ENCODE results near the gene EPB41L4B.
"Not testable (repeated sequence)": the region's sequence is repeated elsewhere in the genome, so short reads cannot be mapped to it uniquely, and the experiment has no call there.

The EPB41L4B gene

DNA sequence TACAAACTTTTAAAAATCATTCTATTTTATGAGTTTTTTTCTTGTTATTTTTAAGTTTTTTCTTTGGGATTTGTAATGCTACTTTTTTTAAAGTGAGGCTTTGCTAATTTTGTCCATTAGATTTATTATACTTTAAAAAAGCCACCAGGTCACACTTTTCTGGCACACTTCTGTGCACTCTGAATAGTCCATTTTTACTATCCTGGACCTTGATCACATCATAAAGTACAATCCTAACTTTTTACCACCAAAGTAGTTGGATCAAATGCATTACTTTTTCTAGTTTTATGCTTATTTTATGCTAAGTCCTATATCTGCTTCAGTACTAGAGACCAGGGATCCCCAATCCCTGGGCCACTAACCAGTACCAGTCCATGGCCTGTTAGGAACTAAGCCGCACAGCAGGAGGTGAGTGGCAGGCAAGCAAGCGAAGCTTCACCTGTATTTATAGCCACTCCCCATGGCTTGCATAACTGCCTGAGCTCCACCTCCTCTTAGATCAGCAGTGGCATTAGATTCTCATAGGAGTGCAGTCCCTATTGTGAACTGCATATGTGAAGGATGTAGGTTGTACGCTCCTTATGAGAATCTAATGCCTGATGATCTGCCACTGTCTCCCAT, 169.8 kb downstream of the EPB41L4B start:
- DNase-seq, result no peak

DNA sequence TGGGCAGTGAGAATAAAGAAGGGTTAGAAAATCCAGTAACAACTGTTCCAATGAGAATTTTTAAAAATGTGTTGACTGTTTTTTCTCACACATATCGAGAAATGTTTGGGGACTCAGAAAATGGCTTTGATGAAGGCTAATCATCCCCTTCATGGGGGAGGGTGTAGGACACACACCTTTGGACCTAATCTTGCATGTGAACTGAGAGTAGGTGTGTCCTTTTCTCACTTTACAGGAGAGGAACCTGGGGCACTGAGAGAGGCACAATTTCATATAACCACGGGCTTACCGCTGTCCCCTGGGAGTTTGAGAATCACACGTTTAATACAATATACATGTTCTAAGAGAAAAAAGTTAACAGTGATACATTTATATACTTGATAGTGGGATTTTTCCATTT, 171.1 kb downstream of the EPB41L4B start:
- no peak for DNase-seq

DNA sequence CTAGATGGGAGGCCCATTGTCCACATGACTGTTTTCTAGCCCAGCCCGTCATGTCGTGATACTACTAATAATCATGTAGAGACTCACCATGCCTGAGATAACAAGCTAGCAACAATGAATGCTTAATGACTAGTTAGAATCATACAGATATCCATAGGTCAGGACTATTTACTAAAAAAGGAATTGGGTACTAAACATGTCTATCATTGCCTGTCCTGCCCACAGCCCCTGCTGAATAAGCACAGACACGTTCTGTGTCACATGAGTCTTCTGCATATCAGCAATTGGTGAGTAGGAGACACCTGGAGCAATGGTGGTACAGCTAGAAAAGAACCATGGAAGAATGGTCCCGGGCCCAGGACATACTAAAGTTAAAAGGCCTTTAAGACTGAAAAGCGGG, 171.8 kb downstream of the EPB41L4B start:
- no peak for DNase-seq

DNA sequence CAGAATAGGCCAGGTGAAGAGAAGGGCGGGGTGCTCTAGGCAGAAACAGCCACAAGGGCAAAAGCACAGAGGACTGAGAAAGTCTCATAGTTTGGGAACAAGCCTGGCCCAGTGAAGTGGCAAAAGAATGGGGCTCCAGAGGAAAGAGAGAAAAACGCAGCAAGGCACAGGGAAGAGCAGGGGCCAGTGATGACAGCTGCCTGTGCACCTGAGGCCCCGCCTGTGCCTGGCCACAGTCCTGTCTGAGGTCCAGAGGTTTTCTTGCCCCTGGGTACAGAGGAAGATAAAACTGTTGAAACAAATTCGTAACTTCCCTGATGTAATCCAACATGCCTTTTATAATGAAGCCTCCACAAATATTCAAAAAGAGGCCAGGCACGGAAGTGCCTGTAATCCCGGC, 175.8 kb downstream of the EPB41L4B start:
- no peak for DNase-seq

DNA sequence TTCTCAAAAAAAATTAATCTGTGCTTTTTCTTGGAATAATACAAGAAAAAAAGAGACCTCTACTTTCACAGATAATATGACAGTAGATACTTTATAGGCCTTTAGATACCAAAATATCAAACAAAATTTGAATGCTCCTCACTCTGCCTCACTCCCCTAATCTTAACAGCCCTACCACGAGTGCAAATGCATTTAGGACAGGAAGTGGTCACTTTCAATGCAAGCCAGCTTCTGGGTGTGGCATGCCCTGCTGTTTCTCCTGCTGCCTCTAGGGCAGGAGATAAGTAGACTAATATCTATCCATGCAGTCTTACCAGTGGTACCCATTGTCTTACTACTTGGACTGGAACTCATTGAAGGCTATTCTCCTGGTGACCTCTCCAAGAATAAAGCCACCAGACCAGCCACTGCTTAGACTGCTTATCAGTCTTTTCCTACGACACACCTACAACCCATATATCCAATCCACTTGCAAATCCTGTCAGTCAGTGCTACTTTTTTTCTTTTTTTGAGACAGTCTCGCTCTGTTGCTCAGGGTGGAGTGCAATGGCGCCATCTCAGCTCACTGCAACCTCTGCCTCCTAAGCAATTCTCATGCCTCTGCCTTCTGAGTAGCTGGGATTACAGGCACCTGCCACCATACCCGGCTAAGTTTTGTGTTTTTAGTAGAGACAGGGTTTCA, 176.8 kb downstream of the EPB41L4B start:
- DNase-seq, result no peak

DNA sequence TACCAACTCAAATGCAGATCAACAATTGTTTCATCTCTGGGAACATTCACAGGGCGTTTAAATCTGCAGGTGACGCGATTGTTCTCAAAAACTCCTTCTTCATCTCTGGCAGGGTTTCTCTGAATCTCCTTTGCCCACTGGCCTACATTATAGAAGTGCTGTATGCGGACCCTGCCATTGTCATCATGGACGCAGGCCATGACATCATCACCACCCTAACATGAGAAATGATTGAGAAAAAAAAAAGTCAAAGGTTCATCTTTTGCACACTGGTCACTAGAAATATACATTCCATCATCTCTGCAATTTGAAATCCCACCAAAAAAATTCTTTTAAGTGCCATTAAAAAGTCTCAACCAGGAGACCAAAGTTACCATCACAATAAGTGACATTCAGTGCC, 179.5 kb downstream of the EPB41L4B start:
- DNase-seq, result no peak

DNA sequence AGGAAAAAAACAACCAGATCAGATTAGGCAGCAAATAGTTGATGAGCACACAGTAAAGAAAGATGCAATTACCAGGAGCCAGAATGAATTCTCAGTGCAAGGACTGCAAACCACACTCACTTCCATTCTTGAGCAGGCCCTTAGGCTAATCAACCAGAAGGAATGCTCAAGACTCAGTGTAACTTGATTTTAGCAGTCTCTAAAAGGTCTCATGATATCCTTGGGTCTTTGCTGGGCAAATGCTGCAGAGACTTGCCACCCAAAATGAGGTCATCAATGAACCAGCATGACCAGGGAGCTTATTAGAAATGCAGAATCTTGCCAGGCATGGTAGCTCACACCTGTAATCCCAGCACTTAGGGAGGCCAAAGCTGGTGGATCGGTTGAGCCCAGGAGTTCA, 181.0 kb downstream of the EPB41L4B start:
- DNase-seq, result no peak

DNA sequence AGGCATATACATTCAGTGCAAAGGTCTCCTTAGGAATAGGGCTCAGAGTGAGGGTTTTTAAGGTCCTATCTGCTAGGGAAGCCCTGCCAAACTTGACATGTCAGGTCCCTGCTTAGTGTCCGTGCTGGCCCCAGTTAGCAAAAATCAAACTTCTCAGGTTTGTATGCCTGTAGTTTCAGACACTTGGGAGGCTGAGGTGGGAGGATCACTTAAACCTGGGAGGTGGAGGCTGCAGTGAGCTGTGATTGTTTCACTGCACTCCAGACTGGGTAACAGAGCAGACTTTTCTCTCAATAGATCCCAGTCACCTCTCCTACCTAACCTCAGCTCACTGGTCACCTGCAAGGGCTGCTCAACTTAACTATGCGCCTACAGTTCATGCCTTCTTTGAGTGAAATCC, 182.4 kb downstream of the EPB41L4B start:
- DNase-seq, result no peak

DNA sequence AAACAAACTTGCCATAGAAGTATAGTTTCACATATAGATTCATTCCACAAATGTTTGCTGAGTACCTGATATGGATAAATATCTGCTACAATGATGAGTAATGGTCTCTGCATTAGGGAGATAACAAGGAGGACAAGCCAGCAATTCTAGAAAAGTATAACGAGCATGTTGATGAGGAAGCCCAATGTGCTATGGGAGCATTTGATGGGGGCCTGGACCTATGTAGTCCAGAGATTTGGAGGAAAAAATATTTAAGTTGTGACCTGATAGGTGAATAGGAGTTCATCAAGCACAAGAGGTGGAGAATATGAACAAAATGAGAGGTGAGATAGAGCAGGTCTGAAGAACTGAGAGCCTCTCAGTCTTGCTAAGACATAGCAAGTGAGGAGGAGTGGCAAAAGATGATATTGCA, 186.7 kb downstream of the EPB41L4B start:
- no peak for DNase-seq

DNA sequence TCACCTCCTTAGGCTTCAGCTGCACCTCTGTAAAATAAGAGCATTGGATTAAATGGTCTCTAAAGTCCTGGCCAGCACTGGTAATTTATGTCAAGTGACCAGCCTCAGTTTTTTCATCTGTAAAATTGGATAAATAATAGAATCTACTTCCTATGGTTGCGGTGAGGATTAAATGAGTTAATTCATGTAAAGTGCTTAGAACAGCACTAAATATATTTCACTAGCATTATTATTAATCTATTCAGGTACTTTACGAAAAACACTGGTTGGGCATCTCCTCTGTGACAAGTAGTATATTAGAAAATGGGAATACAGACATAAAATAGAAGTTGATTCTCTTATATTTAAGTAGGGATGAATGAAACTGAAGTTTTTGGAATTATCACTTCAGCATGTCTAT, 187.3 kb downstream of the EPB41L4B start:
- no peak for DNase-seq

DNA sequence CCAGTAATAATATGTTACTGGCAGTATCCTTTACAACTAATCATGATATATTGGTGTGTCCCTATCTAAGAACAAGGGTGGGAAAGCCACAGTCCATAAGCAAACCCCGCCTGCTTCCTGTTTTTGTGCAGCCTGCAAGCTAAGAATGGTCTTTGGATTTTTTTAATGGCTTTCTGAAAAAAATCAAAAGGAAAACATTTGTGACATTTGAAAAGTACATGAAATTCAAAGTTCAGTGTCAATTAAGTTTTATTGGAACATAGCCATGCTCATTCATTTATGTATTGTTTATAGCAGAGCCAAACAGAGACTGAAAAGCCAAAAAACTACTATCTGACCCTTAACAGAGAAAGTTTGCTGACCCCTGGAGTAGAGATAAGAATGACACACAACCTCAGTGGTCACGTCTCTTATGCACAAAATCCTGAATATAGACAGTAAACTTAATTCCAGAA, 188.3 kb downstream of the EPB41L4B start:
- DNase-seq, result no peak

DNA sequence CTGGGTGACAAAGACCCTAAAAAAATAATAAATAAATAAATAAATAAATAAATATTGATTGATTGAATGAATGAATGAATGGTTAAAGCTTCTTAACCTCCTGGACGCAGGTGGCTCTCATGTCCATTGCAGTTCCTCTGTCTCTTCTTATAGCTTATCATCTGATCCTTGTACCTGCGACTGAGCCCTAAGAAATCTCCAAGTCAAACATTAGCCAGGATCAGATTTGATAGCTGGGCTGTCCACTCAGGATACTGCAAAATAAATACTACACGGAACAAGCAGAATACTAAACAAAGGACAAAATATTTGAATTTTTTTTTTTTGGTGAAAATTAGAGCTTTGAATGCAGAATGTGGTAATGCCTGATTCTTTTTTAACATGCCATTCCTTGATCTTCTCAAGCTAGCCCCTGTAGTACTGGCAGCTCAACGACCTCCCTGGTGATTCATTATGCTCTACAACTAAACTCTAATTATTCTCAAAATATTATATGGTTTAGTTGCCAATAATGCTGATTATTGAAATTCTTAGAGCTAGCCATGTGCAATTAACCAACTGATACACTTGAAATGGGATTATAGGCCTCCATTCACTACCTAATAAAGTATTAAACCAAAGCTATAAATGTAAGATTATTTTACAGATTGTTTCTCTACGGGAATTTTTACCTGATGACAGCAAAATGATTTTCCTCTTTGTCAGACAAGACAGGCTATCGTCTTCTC, 191.2 kb downstream of the EPB41L4B start:
- DNase-seq, result no peak

DNA sequence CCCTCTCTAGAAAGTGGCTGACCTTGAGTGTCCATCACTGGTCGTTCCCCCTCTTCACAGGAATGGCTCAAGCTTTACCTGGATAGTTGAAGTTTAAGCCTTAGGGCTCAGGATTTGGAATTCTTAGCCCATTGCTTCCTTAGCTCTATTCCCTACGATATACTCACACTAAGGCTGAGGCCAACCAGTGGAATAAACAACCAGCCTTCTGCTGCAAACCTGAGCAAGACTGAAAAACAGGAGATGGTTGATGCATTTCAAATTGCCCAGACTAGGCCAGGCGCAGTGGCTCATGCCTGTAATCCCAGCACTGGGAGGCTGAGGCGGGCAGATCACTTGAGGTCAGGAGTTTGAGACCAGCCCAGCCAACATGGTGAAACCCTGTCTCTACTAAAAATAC, 194.2 kb downstream of the EPB41L4B start:
- not testable (repeated sequence) for DNase-seq

DNA sequence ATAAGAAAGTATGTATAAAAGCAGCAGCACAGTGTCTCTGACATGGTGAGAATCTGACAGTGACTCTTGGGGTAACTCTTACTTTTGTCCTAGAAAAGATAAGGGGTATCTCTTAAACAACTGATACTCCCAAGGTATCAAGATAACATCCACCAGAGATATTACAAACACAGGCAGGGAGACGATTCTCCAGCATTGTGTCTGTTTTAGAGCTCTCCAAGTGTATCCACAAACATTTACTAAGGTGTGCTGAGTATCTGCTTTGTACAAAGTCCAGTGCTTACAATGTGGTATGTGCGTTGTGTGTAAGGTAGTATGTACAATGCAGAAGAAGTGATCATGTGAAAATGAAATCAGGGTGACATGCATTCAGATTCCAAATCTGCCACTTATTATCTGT, 196.7 kb downstream of the EPB41L4B start:
- no peak for DNase-seq

DNA sequence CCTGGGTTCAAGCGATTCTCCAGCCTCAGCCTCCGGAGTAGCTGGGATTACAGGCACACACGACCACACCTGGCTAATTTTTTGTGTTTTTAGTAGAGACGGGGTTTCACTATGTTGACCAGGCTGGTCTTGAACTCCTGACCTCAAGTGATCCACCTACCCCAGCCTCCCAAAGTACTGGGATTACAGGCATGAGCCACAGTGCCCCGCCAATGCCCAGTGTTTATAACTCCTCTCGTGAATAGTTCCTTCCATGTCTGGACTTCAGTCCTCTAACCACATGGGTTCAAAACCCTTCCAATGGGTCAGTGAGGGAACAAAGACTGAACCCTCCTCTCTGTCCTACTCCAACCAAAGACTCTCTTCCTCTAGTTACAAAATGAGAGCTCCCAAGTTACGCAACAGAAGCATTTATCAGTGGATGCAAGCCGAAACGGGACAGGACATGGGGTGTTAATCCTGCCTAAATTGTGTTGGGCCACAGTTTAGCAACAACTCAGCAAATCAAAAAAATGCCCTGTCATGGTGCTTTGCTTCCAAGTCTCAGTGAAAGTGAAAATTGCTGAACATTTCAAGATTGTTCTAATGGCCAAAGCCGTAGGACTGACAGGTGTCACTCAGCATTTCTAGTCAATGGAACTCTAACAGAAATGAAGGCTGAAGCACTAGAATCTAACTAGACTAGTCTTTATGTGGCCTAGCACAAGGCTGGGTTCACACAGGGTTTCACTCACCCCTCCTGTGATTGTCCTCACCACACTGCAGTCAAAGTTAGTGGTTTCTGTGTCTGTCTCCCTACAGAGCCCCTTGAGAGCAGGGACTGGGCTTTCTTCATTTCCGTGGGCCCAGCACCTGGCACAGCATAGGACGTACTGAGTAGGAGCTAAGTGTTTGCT, 197.9 kb downstream of the EPB41L4B start:
- no peak for DNase-seq

Measured in amniotic stem cell (primary cell).